ENCODE measurements around the gene LRP1B.

Gene LRP1B

GRCh38 chr2:141610564-141611175 lies 520.1 kb downstream of the LRP1B start:
- Histone ChIP-seq H3K79me2 (ENCODE audit: control insufficient read depth, low read length) (no peaks in the 10 kb centered on the region), H3K4me3 (ENCODE audit: low read length) (no peak overlapping the region), H3K4me2 (ENCODE audit: low read length) (no peak overlapping the region), H3K9me3 (ENCODE audit: control insufficient read depth, insufficient read depth, low read length) (peaks cover 3% of the 10 kb centered on the region; the same call in 1 of the 2 replicates), H4K20me1 (ENCODE audit: control insufficient read depth, insufficient read depth, low read depth, low read length) (no peaks in the 10 kb centered on the region), H3K27ac (ENCODE audit: low read depth, low read length) (no peak overlapping the region), H3F3A (ENCODE audit: control insufficient read depth, insufficient read depth) (no peaks in the 10 kb centered on the region), H3K36me3 (ENCODE audit: control insufficient read depth, low read length) (no peaks in the 10 kb centered on the region), H3K4me1 (ENCODE audit: control insufficient read depth, low read length) (no peaks in the 10 kb centered on the region), H3K9me2 (replicated peaks; ENCODE audit: control insufficient read depth, low read length) (no peaks in the 10 kb centered on the region), H3K27me3 (ENCODE audit: control insufficient read depth, low read length) (no peaks in the 10 kb centered on the region)
- TF ChIP-seq CTCF (IDR thresholded peaks at IDR 0.05; ENCODE audit: low read depth, low read length, poor library complexity, severe bottlenecking) (no peak), EZH2phosphoT487 (IDR thresholded peaks at IDR 0.05; ENCODE audit: borderline replicate concordance, low read length) (no peak)

GRCh38 chr2:141605163-141605562 lies 525.7 kb downstream of the LRP1B start:
- Histone ChIP-seq H3K36me3 (ENCODE audit: control insufficient read depth, low read length) (no peaks in the 10 kb centered on the region), H3K79me2 (ENCODE audit: control insufficient read depth, low read length) (no peaks in the 10 kb centered on the region), H3F3A (ENCODE audit: control insufficient read depth, insufficient read depth) (no peaks in the 10 kb centered on the region), H3K27me3 (ENCODE audit: control insufficient read depth, low read length) (no peaks in the 10 kb centered on the region), H3K4me1 (ENCODE audit: control insufficient read depth, low read length) (no peaks in the 10 kb centered on the region), H3K27ac (ENCODE audit: low read depth, low read length) (no peak overlapping the region), H3K9me3 (ENCODE audit: control insufficient read depth, insufficient read depth, low read length) (no peaks in the 10 kb centered on the region), H3K9me2 (replicated peaks; ENCODE audit: control insufficient read depth, low read length) (no peaks in the 10 kb centered on the region), H3K4me3 (ENCODE audit: low read length) (no peak overlapping the region), H4K20me1 (ENCODE audit: control insufficient read depth, insufficient read depth, low read depth, low read length) (no peaks in the 10 kb centered on the region), H3K4me2 (ENCODE audit: low read length) (no peak overlapping the region)
- TF ChIP-seq CTCF (IDR thresholded peaks at IDR 0.05; ENCODE audit: low read depth, low read length, poor library complexity, severe bottlenecking), result no peak
- TF ChIP-seq EZH2phosphoT487 (IDR thresholded peaks at IDR 0.05; ENCODE audit: borderline replicate concordance, low read length), result no peak

- no peaks in the 10 kb centered on the region for H3K9me2 ChIP-seq (replicated peaks; ENCODE audit: control insufficient read depth, low read length)
- no peak overlapping the region for H3K27ac ChIP-seq (ENCODE audit: low read depth, low read length)
- TF ChIP-seq EZH2phosphoT487 (IDR thresholded peaks at IDR 0.05; ENCODE audit: borderline replicate concordance, low read length) (no peak), CTCF (IDR thresholded peaks at IDR 0.05; ENCODE audit: low read depth, low read length, poor library complexity, severe bottlenecking) (no peak)
Measured at GRCh38 chr2:141601511-141602152, 529.2 kb downstream of the LRP1B start.

More at GRCh38 chr2:141601511-141602152, 529.2 kb downstream of the LRP1B start:
- Histone ChIP-seq H3K4me1 (ENCODE audit: control insufficient read depth, low read length) (no peaks in the 10 kb centered on the region), H3K4me3 (ENCODE audit: low read length) (no peak overlapping the region), H3K79me2 (ENCODE audit: control insufficient read depth, low read length) (no peaks in the 10 kb centered on the region), H4K20me1 (ENCODE audit: control insufficient read depth, insufficient read depth, low read depth, low read length) (no peaks in the 10 kb centered on the region), H3K9me3 (ENCODE audit: control insufficient read depth, insufficient read depth, low read length) (no peaks in the 10 kb centered on the region), H3K36me3 (ENCODE audit: control insufficient read depth, low read length) (no peaks in the 10 kb centered on the region), H3F3A (ENCODE audit: control insufficient read depth, insufficient read depth) (no peaks in the 10 kb centered on the region), H3K27me3 (ENCODE audit: control insufficient read depth, low read length) (no peaks in the 10 kb centered on the region), H3K4me2 (ENCODE audit: low read length) (no peak overlapping the region)
